Measurements from ENCODE around the gene ARL6.

- TF ChIP-seq CTCF (IDR thresholded peaks at IDR 0.05), result no peak
- no peak for TF ChIP-seq POLR2AphosphoS5 (IDR thresholded peaks at IDR 0.05; ENCODE audit: low read depth, low read length)
- no peak for TF ChIP-seq TCF7L2 (IDR thresholded peaks at IDR 0.05; ENCODE audit: low read depth, low read length)
- no peak for TF ChIP-seq REST (IDR thresholded peaks at IDR 0.05; ENCODE audit: insufficient read depth in 1 of 2, low read depth in 2 of 2, low read length in 1 of 2)
- TF ChIP-seq SIN3A (IDR thresholded peaks at IDR 0.05; ENCODE audit: borderline replicate concordance, insufficient read depth, low read depth, low read length), result no peak
These were observed 43.1 kb upstream of the ARL6 start for GRCh38 chr3:97721446-97721845.
